ENCODE results near the gene MYCBPAP.

The MYCBPAP gene

GRCh38 chr17:50507871-50508572 lies at the start of gene MYCBPAP:
Gene MYCBPAP (plus strand): TSS chr17:50508439. CDS start chr17:50508675, 236 bp downstream.
- Histone ChIP-seq H3K4me2 (no peak within 1 kb of the TSS), H3K4me1 (ENCODE audit: low read depth, poor library complexity, severe bottlenecking) (no peaks in the 10 kb centered on the region), H3K27me3 (ENCODE audit: insufficient read depth, low read depth) (no peaks in the 10 kb centered on the region), H3K9ac (no peak within 1 kb of the TSS), H3K36me3 (ENCODE audit: insufficient read depth) (no peaks in the 10 kb centered on the region), H3K27ac (no peak within 1 kb of the TSS), H4K20me1 (ENCODE audit: insufficient read depth) (no peaks in the 10 kb centered on the region), H3K79me2 (ENCODE audit: insufficient read depth, low read depth) (no peaks in the 10 kb centered on the region), H2AFZ (ENCODE audit: low read depth) (no peak within 1 kb of the TSS), H3K4me3 (IDR thresholded peaks at IDR 0.05; ENCODE audit: insufficient read depth, low read depth, low read length) (no peak within 1 kb of the TSS)
- no peak for TF ChIP-seq CTCF (conservative IDR thresholded peaks at IDR 0.05; ENCODE audit: low read depth, low read length)

GRCh38 chr17:50458701-50459676 lies 49.2 kb upstream of the MYCBPAP start:
- H3K27ac ChIP-seq: no peak overlapping the region
- H3K4me2 ChIP-seq: no peak overlapping the region
- no peak for TF ChIP-seq CTCF (conservative IDR thresholded peaks at IDR 0.05; ENCODE audit: low read depth, low read length)
- no peaks in the 10 kb centered on the region for H3K79me2 ChIP-seq (ENCODE audit: insufficient read depth, low read depth)
- no peaks in the 10 kb centered on the region for H4K20me1 ChIP-seq (ENCODE audit: insufficient read depth)
- no peak overlapping the region for H2AFZ ChIP-seq (ENCODE audit: low read depth)
- H3K27me3 ChIP-seq (ENCODE audit: insufficient read depth, low read depth): no peaks in the 10 kb centered on the region
- H3K9ac ChIP-seq: no peak overlapping the region
- no peaks in the 10 kb centered on the region for H3K4me1 ChIP-seq (ENCODE audit: low read depth, poor library complexity, severe bottlenecking)
- no peaks in the 10 kb centered on the region for H3K36me3 ChIP-seq (ENCODE audit: insufficient read depth)
- no peak overlapping the region for H3K4me3 ChIP-seq (IDR thresholded peaks at IDR 0.05; ENCODE audit: insufficient read depth, low read depth, low read length)

- Histone ChIP-seq H3K4me1 (ENCODE audit: low read depth, poor library complexity, severe bottlenecking) (no peaks in the 10 kb centered on the region), H3K9ac (no peak overlapping the region), H3K27ac (no peak overlapping the region), H3K27me3 (ENCODE audit: insufficient read depth, low read depth) (no peaks in the 10 kb centered on the region), H4K20me1 (ENCODE audit: insufficient read depth) (no peaks in the 10 kb centered on the region), H3K36me3 (ENCODE audit: insufficient read depth) (no peaks in the 10 kb centered on the region), H3K4me2 (no peak overlapping the region), H3K4me3 (IDR thresholded peaks at IDR 0.05; ENCODE audit: insufficient read depth, low read depth, low read length) (no peak overlapping the region), H3K79me2 (ENCODE audit: insufficient read depth, low read depth) (no peaks in the 10 kb centered on the region), H2AFZ (ENCODE audit: low read depth) (no peak overlapping the region)
- TF ChIP-seq CTCF (conservative IDR thresholded peaks at IDR 0.05; ENCODE audit: low read depth, low read length): no peak
Observed at GRCh38 chr17:50459756-50460155, 48.5 kb upstream of the MYCBPAP start.

GRCh38 chr17:50460831-50461526 lies 47.3 kb upstream of the MYCBPAP start:
- Histone ChIP-seq H3K27me3 (ENCODE audit: insufficient read depth, low read depth) (no peaks in the 10 kb centered on the region), H3K27ac (no peak overlapping the region), H3K9ac (no peak overlapping the region), H3K4me2 (no peak overlapping the region), H3K4me3 (IDR thresholded peaks at IDR 0.05; ENCODE audit: insufficient read depth, low read depth, low read length) (no peak overlapping the region), H4K20me1 (ENCODE audit: insufficient read depth) (no peaks in the 10 kb centered on the region), H3K4me1 (ENCODE audit: low read depth, poor library complexity, severe bottlenecking) (no peaks in the 10 kb centered on the region), H3K79me2 (ENCODE audit: insufficient read depth, low read depth) (no peaks in the 10 kb centered on the region), H2AFZ (ENCODE audit: low read depth) (no peak overlapping the region), H3K36me3 (ENCODE audit: insufficient read depth) (no peaks in the 10 kb centered on the region)
- TF ChIP-seq CTCF (conservative IDR thresholded peaks at IDR 0.05; ENCODE audit: low read depth, low read length): no peak
